Activated gamma-delta T cell treated with anti-CD3 and anti-CD28 coated beads, Interleukin-2, amount 50 U/mL, for 16 hours (primary cell): ENCODE results near the gene MEIS3.

Source experiments
- DNase-seq: peaks from one replicate; pipeline ENCODE4 v3.0.0-alpha.2; 2020; ENCODE audit warnings: low read depth

MEIS3 gene

GRCh38 chr19:47435196-47435595 is 15.9 kb upstream of the MEIS3 start:
- no peak for DNase-seq

GRCh38 chr19:47434088-47434487 is 14.8 kb upstream of the MEIS3 start:
- no peak for DNase-seq

- DNase-seq = no peak
These were observed 13.8 kb upstream of the MEIS3 start for GRCh38 chr19:47433121-47433520.

- no peak for DNase-seq
These were observed 13.2 kb upstream of the MEIS3 start for GRCh38 chr19:47432499-47432898.

- DNase-seq = no peak
These were observed 12.8 kb upstream of the MEIS3 start for GRCh38 chr19:47432091-47432490.

- DNase-seq = no peak
These were observed 10.9 kb upstream of the MEIS3 start for GRCh38 chr19:47430041-47430802.

- DNase-seq = no peak
These were observed 9.9 kb upstream of the MEIS3 start for GRCh38 chr19:47429140-47429793.

GRCh38 chr19:47428177-47428894 is 9.0 kb upstream of the MEIS3 start:
- DNase-seq = peak; percentile 49

GRCh38 chr19:47427241-47428176 is 8.2 kb upstream of the MEIS3 start:
- DNase-seq = peak; percentile 44

- DNase-seq = no peak
These were observed 4.0 kb upstream of the MEIS3 start for GRCh38 chr19:47423203-47423882.

- no peak for DNase-seq
These were observed 3.3 kb upstream of the MEIS3 start for GRCh38 chr19:47422417-47423163.

GRCh38 chr19:47421844-47422395 is 2.6 kb upstream of the MEIS3 start:
- DNase-seq = no peak

GRCh38 chr19:47421244-47421786 is 2.0 kb upstream of the MEIS3 start:
- no peak for DNase-seq

- DNase-seq = no peak
These were observed 462 bp upstream of the MEIS3 start for GRCh38 chr19:47419789-47420188.

- no peak for DNase-seq
These were observed 666 bp downstream of the MEIS3 start for GRCh38 chr19:47418692-47419029.

GRCh38 chr19:47417746-47418691 is 1.3 kb downstream of the MEIS3 start:
- no peak for DNase-seq

- DNase-seq = no peak
These were observed 2.1 kb downstream of the MEIS3 start for GRCh38 chr19:47417107-47417745.

- no peak for DNase-seq
These were observed 2.7 kb downstream of the MEIS3 start for GRCh38 chr19:47416643-47416985.
